ENCODE data around the gene DNASE1L2.

Gene DNASE1L2

GRCh38 chr16:2271848-2272461 is 35.7 kb downstream of the DNASE1L2 start:
- DNase-seq, result no peak

- DNase-seq, result no peak
Observed at GRCh38 chr16:2273484-2273883, 37.2 kb downstream of the DNASE1L2 start.

GRCh38 chr16:2273931-2274330 is 37.7 kb downstream of the DNASE1L2 start:
- DNase-seq, result no peak

GRCh38 chr16:2275476-2276367 is 39.5 kb downstream of the DNASE1L2 start:
- DNase-seq, result no peak

GRCh38 chr16:2276368-2277195 is 40.3 kb downstream of the DNASE1L2 start:
- DNase-seq, result no peak

DNA sequence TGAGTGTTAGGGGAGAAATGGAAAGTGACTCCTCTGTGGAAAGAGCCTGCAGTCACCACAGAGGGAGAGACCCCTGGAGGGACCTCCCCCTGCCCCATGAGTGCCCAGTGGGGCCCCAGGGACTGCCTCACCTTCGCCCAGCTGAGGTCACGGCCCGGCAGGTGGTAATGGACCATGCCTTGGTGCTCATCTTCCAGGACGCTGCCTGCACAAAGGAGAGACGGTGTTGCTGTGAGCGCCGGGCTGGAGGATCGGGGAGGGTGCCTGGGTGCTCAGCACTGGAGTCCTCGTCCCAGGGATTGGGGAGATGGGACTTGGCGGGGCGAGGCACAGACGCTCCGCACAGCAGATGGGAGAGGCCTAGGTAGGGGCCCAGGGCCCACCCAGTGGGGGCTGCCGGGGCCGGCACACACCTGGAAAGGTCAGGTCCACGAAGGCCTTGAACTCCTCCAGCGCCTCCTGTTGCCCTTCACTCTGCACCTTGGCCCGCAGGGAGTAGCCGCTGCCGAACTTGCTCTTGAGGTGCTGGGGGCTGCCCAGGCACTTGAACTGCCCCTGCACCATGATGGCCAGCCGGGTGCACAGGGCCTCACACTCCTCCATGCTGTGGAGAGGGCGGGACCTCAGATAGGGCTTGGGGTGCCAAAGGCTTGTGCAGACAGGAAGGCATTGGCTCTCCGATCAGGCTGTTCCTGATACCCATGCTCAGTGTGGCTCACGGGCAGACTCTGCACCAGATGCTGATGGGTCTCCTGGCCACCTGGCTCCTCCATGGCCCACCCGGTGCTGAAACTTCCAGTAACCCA is 41.4 kb downstream of the DNASE1L2 start:
- DNase-seq, result no peak

- DNase-seq, result no peak
Observed at GRCh38 chr16:2278272-2278608, 42.0 kb downstream of the DNASE1L2 start.

DNA sequence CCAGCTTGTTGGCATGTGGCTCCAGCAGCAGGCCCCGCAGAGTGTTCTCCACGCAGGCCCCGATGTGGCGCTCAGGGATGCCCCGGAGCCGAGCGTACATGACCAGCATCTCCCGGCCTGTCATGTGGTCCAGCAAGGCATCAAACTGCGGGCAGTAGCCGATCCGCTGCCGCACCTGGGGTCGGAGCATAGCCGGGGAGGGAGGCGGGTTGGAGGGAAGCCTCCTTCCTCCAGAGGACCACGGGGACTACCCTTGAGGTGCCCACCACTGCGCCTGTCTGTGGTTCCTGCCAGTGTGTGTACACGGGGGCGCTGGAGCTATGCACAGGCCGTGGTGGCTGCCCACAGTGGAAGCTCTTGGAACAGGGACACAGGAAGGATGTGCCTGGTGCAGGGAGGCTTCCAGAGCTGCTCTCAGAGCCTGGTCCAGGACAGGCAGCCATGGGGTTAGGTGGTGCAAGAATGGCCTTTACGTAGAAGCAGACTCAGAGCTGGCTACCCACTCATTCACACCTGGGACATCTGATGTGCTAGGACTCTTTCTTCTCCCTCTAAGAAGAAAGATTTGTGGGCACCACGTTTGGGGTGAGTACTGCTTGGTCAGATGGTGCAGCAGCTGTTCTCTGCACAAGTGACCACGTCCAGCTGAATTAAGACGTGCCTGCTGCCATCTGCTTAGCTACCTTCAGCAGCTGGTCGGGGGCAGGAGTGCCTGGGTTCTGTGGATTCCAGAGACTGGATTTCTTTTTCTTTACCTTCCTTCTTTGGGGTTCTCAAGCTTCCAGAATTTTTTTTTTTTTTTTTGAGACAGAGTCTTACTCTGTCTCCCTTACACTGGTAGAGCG is 42.9 kb downstream of the DNASE1L2 start:
- DNase-seq, result no peak

DNA sequence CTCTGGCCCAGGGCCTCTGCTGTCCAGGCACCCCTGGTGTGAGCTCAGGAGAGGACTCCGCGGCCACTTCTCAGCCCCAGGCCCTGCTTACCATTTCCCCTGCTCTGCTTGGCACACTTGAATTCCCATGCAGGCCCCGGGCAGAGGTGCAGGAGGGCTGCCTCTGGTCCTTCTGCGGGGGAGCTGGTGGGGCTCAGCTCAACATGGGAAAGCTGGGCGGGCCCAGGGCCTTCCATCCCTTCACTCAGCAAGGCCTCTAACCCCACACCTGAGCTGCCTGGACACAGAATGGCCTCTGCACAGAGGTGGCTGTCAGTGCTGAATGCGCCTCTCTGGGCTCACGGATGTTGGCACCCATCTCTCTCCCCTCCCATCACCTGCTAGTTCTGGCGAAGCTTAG is 44.2 kb downstream of the DNASE1L2 start:
- DNase-seq, result no peak

DNA sequence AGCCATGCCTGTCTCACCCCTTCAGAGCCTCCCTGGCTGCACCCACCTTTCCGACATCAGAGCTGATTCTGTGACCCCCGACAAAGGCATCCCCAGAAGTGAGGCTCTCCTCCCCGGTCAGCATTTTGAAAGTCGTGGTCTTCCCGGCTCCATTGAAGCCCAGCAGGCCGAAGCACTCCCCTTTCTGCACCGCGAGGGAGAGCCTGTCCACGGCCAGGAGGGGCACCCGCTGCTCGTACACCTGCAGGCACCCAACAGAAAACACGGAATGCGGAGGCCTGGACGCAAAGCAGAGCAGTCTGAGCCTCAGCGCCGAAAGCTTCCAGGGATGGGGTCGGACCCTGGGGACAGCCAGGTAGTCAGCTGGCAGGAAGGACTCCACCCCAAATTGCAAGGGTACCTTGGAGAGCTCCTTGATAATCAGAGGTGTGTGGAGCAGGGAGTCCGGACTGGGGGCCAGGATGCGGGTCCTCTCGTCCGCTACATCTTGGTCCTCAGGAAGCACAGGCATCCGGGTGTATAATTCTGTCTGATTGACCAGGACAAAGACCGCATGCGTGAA is 44.8 kb downstream of the DNASE1L2 start:
- DNase-seq, result no peak

- no peak for DNase-seq
Observed at GRCh38 chr16:2282262-2282661, 46.0 kb downstream of the DNASE1L2 start.

GRCh38 chr16:2282866-2283555 is 46.8 kb downstream of the DNASE1L2 start:
- no peak for DNase-seq

- no peak for DNase-seq
Observed at GRCh38 chr16:2284001-2284770, 47.9 kb downstream of the DNASE1L2 start.

GRCh38 chr16:2284797-2285576 is 48.7 kb downstream of the DNASE1L2 start:
- no peak for DNase-seq

GRCh38 chr16:2285731-2286191 is 49.5 kb downstream of the DNASE1L2 start:
- no peak for DNase-seq

DNA sequence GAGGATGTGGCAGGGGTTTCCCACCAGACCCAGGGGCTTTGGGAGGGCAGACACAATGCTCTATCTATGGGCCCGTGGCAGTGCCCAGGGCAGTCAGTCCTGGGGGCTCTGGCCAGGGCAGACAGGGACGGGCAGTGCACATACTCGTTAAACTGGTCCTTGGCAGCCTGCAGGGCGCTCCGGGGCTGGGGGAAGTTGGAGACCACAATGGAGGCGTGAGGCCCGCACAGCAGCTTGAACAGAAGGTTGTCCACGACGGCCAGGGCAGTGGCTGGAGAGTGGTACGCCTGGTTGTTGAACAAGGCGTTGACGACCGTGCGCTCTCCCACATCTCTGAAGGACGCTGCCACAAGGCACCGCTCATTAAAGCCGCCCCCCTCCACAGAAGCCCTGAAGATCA is 50.3 kb downstream of the DNASE1L2 start:
- no peak for DNase-seq

- DNase-seq, result no peak
Observed at GRCh38 chr16:2287916-2288547, 51.8 kb downstream of the DNASE1L2 start.
